Renal cortex interstitium (tissue), 11 donors: Measurements from ENCODE around the gene TIMM44. TPM values are rescaled to one million over a fixed set of nuclear protein-coding genes. Genes with fewer than 3 reads are reported as not detected.
"Not testable (repeated sequence)": the region's sequence is repeated elsewhere in the genome, so short reads cannot be mapped to it uniquely, and the experiment has no call there.

Experiments used
- DNase-seq, 11 donors: peaks; one replicate each; pipeline ENCODE4 v3.0.0-alpha.2; 2013; ENCODE audit warnings: low read depth in 9 of 11, low spot score in 4 of 11; ENCODE audit errors: extremely low read depth in 1 of 11
- polyA plus RNA-seq, 3 donors: library from polyadenylated mRNA; unstranded; fragments of 120-200 nt; gene quantifications; one replicate each; pipeline ENCODE4 v1.2.1, GENCODE V29; 2013; ENCODE audit not compliant: insufficient read length in 3 of 3

TIMM44 gene
- polyA plus RNA-seq, 3 donors, result 39.4 to 59.3 (median 59.1) TPM

GRCh38 chr19:7897292-7897691, 46.2 kb downstream of the TIMM44 start:
- DNase-seq, result no peak

DNA sequence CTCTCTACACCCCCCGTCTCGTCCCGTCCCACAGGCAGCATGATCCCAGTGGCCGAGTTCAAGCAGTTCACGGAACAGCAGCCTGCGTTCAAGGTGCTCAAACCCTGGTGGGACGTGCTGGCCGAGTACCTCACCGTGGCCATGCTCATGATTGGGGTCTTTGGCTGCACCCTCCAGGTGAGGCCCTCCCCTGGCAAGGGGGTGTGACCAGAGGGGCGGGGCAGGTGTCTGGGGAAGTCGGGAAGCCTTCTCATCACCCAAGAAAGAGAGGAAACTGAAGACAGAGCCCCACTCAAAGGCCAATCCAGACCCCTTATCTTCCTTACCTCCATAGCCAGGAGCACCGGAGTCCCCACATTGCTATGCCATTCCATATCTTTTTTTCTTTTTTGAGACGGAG, 47.9 kb downstream of the TIMM44 start:
- DNase-seq, result no peak

DNA sequence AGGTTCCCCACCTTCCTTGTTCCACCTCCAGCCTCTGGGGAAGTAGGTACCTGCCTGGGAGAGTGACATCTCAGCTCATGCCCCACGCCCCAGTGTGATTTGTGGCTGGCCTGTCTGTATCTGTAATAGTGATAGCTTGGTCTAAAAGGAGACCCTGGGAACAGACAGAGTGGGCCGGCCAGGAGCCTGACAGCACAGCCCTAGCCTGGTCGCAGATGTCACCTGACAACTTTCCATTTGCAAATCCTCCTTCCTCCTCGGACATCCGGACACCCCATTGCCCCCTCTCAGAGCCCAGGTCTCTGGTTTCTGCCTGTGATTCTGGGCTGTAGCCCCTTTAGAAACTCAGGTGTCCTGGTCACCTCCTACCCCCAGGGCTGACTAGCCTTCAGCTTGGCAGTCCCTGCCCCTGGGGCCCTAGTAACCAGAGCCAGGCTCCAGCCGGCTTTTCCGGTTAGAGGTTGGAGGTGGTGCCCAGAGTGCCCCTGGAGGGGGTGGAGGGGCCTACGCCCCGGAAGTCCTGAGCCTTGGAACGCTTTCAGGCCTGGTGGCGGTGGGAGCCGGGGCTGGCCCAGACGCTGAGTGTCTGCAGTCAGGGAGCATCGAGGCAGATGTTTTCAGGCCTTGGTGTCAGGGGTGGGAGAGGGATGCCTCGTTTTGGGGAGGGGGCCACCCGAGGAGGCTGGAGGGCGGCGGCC, 48.7 kb downstream of the TIMM44 start:
- no peak for DNase-seq

DNA sequence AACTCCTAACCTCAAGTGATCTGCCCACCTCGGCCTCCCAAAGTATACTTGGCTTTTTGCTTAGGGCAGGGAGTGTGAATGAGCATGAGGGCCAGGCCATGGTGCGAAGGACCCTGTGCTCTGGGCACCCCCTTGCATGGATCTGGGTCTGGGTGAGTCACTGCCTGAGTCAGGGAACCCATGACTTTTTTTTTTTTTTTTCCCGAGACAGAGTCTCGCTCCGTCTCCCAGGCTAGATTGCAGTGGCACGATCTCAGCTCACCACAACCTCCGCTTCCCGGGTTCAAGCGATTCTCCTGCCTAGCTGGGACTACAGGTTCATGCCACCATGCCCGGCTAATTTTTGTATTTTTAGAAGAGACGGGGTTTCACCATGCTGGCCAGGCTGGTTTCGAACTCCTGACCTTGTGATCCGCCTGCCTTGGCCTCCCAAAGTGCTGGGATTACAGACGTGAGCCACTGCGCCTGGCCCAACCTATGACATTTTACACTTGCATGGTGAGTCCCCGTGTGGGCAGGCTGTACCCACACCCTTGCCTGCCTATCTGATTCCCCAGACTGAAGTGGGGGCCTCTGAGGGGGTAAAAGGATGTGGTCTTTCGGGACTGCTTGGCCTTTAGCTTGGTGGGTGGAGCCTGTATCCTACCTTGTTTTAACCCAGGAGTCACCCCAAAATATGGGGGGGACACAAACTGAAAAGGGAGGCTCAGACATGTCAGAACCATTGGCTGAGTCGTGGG, 49.9 kb downstream of the TIMM44 start:
- not testable (repeated sequence) for DNase-seq

- no peak for DNase-seq
These were observed 54.6 kb downstream of the TIMM44 start for GRCh38 chr19:7888826-7889217.

- no peak for DNase-seq
These were observed 55.2 kb downstream of the TIMM44 start, which contains the start of gene LRRC8E for GRCh38 chr19:7888145-7888825. TSS of gene LRRC8E (plus strand) at chr19:7888510. CDS start at chr19:7895604, 7,094 bp downstream.

DNA sequence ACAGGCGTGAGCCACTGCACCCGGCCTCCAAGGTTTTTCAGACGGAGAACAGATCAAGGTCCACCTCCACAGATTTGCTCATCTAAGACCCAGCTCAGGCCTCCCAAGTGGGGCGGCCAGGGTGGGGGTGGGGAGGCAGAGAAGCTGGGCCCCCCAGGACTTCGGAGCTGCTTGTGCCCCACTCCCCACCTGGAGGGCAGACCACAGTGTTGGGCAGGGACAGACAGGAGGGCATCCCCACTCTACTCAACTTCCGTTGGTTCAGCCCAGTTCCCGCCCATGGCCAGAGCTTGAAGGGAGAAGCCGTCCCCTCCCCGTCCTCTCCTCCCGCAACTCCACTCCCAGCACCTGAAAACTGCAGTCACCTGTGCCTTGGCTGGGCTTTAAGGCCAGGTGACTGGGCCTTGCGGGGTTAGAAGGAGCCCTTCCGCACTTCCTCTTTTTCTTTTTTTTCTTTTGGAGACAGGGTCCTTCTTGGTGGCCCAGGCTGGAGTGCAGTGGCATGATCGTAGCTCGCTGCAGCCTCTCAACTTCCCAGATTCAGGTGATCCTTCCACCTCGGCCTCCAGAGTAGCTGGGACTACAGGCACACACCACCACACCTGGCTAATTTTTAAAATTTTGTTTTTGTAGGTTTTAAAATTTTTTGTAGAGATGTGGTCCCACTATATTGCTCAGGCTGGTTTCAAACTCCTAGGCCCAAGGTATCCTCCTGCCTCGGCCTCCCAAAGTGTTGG, 55.9 kb downstream of the TIMM44 start:
- no peak for DNase-seq

- no peak for DNase-seq
These were observed 57.6 kb downstream of the TIMM44 start for GRCh38 chr19:7885818-7886217.

GRCh38 chr19:7883796-7884570, 59.5 kb downstream of the TIMM44 start:
- no peak for DNase-seq

DNA sequence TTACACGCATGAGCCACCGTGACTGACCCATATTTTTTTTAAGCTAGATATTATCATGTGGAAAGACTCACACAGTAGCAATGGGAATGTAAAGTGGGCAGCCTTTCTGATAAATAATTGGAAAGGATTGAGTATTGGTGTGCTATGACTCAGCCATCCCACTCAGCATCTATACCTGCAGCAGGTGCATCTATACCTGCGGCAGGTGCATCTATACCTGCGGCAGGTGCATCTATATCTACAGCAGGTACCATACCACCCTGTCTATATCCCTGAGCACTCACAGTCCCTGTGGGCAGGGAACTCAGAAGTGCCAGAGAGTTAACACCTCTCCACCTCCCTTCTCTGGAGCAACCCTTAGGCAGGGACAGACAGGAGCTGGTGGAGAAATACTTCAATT, 60.4 kb downstream of the TIMM44 start:
- DNase-seq, result no peak

- no peak for DNase-seq
These were observed 61.6 kb downstream of the TIMM44 start for GRCh38 chr19:7881910-7882309.

DNA sequence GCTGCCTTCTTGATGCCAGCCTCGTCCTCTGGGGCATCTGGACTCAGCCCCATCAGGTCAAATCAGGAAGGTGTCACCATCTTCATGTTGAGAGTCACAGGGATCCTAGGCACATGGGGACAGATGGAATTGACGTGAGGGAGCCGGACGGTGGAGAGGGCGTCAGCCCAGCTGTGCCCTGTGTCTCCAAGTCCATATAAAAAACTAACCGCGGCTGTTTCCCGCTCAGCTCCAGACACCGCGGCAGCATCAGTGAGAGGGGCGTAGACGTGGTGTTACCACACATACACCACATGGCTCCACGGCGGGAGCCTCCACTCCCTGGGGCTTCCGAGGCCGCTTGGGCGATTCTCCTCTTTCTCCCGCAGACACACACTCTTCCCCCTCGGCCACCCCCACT, 63.6 kb downstream of the TIMM44 start:
- DNase-seq, result no peak

DNA sequence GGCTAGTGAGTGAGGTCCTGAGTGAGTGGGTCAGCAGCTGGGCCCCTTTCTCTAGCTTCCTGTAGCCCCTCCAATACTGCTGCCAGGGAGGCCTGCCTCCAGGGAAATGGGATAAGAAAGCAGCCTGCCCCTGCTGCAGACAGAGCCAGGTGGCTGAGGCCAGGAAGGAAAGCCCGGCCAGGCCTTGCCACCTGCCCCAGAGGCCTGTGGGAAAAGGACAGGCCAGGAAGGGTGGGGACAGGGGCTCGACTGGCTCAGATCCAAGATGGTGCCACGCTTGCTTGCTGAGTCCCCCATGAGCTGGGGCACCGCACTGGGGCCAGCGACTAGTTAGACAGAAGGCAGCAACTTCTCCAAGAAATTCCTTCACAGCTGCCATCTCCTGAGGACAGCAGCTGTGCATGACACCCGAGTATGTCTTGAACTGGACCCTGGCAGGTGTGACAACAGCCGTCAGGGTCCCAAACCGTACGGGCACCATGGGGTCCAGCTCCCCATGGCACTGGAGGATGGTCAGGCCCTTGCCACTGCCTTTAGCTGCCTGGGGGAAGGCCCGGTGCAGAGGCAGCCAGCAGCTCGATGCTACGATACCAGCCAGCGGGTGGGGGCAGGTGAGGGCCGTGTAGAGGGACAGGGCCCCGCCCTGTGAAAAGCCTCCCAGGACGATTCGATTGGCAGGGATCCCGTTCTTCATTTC, 64.2 kb downstream of the TIMM44 start:
- DNase-seq, result no peak

- DNase-seq, result no peak
These were observed 66.1 kb downstream of the TIMM44 start for GRCh38 chr19:7877249-7877836.
